ENCODE measurements around the gene BSCL2.

BSCL2 gene

GRCh38 chr11:62649486-62649885 lies 57.7 kb downstream of the BSCL2 start:
- TF ChIP-seq, protein P1, sequence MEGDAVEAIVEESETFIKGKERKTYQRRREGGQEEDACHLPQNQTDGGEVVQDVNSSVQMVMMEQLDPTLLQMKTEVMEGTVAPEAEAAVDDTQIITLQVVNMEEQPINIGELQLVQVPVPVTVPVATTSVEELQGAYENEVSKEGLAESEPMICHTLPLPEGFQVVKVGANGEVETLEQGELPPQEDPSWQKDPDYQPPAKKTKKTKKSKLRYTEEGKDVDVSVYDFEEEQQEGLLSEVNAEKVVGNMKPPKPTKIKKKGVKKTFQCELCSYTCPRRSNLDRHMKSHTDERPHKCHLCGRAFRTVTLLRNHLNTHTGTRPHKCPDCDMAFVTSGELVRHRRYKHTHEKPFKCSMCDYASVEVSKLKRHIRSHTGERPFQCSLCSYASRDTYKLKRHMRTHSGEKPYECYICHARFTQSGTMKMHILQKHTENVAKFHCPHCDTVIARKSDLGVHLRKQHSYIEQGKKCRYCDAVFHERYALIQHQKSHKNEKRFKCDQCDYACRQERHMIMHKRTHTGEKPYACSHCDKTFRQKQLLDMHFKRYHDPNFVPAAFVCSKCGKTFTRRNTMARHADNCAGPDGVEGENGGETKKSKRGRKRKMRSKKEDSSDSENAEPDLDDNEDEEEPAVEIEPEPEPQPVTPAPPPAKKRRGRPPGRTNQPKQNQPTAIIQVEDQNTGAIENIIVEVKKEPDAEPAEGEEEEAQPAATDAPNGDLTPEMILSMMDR (conservative IDR thresholded peaks at IDR 0.05; ENCODE audit: low read length): no peak
- DNase-seq (ENCODE audit: low read depth): no peak
- no peak overlapping the region for H3K4me3 ChIP-seq (ENCODE audit: low read length)

DNA sequence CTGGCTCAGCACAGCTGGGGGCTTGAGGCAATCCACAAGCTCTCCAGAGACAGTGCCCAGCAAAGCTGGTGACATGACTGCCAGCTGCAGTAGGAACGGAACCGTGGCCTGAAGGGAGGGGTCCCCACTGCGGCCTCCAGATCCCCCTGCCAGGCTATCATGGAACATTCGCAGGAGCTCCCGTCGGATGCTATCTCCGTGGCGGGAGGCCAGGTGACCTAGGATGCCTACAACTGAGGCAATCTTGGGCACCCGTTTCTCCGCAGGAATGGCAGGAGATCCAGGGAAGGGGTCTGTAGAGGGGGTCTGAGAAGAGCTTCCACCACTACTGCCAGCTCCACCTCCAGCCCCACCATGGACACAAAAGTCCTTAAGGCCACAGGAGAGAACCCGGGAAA lies 58.3 kb downstream of the BSCL2 start:
- no peak for DNase-seq (ENCODE audit: low read depth)
- TF ChIP-seq, protein P1 (conservative IDR thresholded peaks at IDR 0.05; ENCODE audit: low read length): no peak
- H3K4me3 ChIP-seq (ENCODE audit: low read length): no peak overlapping the region

DNA sequence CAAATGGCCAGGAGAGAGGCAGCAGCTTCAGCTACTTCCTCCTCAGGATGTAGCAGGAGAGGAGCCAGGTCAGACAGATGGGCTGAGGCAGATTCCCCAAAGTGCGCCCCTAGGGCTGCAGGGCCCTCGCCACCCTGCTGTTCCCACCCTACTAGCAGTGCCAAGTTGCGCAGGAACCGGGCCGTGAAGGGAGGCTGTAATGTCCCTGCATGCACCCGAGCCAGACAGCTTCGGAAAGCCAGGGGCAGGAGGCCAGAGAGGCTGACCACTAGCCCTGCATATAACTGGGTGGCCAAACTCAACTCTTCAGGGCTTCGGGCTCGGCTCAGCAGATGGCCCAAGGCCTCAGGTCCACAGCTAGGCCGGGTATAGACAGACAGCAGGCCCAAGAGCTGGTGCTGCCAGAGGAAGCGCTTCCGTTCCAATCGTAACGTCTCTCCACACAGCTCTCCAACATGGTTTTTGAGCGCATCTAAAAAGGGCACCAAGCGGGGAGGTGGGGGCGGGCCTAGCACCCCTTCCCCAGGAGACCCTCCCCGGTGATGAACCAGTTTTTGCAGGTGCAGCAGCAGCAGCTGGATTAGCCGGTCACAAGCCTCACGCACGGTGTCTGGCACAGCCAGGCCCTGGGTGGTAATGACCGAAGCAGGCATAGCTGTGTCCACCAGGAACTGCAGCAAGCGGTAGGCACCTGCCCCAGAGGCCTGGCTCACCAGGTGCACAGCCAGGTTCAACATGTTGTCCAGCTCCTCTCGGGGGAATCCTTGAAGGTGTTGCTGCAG lies 58.8 kb downstream of the BSCL2 start:
- H3K4me3 ChIP-seq (ENCODE audit: low read length): no peak overlapping the region
- DNase-seq (ENCODE audit: low read depth): no peak
- TF ChIP-seq, protein P1 (conservative IDR thresholded peaks at IDR 0.05; ENCODE audit: low read length): no peak

DNA sequence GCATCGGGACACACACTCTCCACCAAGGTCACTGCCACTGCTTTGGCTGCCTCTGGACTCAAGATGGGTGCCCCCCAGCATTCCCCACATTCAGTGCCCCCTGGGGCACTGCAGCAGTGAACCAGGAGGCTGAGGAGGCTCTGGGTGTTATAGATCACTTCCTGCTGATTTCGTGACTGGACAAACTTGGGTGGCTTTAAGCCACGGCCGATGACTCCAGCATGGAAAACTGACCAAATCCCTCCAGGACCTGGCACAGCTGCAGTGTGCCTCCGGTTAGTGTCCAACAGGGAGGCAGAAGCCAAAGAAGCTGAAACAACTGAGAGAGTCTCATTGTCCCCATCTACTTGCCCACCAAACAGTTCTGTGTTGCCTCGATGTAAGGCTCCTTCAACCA lies 59.6 kb downstream of the BSCL2 start:
- no peak for DNase-seq (ENCODE audit: low read depth)
- H3K4me3 ChIP-seq (ENCODE audit: low read length): no peak overlapping the region
- TF ChIP-seq, protein P1 (conservative IDR thresholded peaks at IDR 0.05; ENCODE audit: low read length): no peak

DNA sequence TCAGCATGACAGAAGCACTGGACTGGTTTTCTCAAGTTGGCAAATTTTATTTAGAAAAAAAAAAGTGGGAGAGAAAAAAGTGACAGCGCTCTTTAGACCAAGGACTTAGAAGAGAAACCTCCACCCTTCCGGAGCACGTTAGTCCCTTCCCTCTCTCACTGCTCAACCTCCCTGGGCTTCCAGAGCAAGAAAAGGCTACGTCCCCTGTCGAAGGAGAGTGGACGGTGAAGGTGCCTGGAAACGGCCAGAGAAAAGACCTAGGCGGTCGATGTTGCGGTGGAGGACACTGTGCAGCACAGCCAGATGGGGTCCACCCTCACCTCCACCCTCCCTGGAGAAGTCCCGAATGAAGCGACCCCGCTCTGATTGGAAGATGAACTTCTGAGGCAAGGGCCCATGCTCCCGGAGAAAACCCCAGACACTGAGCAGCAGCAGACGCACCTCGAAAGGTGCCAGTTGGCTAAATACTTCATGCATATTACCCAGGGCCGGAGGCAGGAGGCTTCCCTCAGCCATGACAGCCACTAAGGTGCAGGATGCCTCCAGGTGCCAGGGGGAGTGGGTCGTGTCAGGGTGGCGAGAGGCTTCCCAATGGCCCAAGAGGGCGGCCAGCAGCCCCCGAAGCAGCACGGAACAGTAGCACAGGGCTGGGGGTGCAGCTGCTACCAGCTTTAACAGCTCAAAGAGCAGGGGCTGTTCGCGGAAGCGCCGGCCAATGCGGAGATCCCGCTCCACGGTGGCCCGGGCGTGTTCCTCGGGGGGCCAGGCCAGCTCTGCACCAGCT lies 60.2 kb downstream of the BSCL2 start:
- TF ChIP-seq, protein P1 (conservative IDR thresholded peaks at IDR 0.05; ENCODE audit: low read length): no peak
- DNase-seq (ENCODE audit: low read depth): no peak
- H3K4me3 ChIP-seq (ENCODE audit: low read length): peak overlapping the region; percentile 24; the same call in 1 of the 2 replicates

- TF ChIP-seq, protein P1 (conservative IDR thresholded peaks at IDR 0.05; ENCODE audit: low read length): no peak
- peak; percentile 97 for DNase-seq (ENCODE audit: low read depth)
- H3K4me3 ChIP-seq (ENCODE audit: low read length): peak within 1 kb of the TSS; percentile 75
These were observed 61.0 kb downstream of the BSCL2 start, which contains the start of gene GANAB for GRCh38 chr11:62645946-62646824. Gene GANAB (minus strand): TSS chr11:62646613. CDS start chr11:62646599, 14 bp downstream.

All from AG10803 (cell line).